Ecto neural progenitor cell (in vitro differentiated cells): ENCODE measurements around the gene CYP4F8.
"Not testable (repeated sequence)": the region's sequence is repeated elsewhere in the genome, so short reads cannot be mapped to it uniquely, and the experiment has no call there.

Experiments
- DNase-seq: peaks from one replicate; pipeline ENCODE4 v3.0.0-alpha.2; 2018; ENCODE audit warnings: low spot score

The CYP4F8 gene, protein sequence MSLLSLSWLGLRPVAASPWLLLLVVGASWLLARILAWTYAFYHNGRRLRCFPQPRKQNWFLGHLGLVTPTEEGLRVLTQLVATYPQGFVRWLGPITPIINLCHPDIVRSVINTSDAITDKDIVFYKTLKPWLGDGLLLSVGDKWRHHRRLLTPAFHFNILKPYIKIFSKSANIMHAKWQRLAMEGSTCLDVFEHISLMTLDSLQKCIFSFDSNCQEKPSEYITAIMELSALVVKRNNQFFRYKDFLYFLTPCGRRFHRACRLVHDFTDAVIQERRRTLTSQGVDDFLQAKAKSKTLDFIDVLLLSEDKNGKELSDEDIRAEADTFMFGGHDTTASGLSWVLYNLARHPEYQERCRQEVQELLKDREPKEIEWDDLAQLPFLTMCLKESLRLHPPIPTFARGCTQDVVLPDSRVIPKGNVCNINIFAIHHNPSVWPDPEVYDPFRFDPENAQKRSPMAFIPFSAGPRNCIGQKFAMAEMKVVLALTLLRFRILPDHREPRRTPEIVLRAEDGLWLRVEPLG

DNA sequence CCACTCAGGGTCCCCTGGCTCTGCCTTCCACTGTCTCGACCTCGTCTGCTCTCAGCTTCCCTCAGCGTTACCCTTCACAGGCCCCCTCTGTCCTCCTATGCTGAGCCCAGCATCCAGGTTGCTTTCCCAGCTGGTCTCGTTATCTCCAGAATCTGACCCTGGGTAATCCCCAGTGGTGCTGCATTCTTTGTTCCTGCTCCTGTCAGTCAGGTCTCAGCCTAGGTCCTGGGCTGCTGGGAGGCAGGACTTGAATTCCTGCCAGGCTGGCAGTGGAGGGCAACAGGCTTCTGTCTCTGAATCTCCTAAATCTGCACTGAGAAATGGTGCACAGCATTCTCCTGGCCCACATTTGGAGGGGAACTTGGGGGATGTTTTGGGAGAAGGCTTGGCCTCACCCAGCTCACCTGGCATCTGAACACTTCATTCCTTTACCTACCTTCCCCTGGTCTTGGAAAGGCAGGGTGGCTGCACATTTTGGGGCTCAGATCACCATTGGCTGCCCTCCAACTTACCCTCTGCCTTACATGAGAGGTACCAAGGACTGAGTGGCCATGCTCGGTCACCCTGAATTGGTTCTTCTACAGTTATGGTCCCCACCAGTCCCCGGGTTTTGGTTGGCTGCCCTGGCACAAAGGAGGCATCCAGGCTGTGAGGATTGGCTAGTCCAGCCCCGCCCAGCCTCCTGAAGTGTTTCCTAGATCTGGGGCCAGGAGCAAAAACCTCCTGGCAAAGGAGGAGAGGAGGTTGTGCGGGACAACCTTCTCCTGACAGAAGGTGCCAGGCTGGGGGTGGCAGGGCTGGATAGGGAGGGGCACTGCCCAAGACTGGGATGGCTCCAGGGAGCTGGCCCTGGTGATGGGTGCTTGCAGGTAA, at the start of gene CYP4F8:
Gene CYP4F8, plus strand, starts transcription at position 712 of the 873 bp plus-strand sequence. CDS start 399 bp downstream, outside the sequence.
- DNase-seq: no peak

- no peak for DNase-seq
Observed at GRCh38 chr19:15570420-15570819, 44.6 kb upstream of the CYP4F8 start.

DNA sequence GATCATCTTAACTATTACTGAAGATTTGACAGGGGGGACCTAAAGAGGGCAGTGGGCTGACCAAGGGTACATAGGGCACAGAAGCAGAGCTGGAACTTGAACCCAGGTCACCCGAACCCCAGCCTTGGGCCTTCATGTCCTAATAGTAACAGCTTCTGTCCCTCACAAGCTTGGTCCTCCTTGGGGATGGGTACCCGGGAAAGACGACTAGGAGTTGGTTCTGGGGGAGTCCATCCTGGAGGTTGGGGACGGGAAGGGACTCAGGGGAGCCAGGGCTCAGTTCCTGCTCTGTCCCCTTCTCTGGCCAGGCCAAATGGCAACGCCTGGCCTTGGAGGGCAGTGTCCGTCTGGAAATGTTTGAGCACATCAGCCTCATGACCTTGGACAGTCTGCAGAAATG, 39.6 kb upstream of the CYP4F8 start:
- no peak for DNase-seq

DNA sequence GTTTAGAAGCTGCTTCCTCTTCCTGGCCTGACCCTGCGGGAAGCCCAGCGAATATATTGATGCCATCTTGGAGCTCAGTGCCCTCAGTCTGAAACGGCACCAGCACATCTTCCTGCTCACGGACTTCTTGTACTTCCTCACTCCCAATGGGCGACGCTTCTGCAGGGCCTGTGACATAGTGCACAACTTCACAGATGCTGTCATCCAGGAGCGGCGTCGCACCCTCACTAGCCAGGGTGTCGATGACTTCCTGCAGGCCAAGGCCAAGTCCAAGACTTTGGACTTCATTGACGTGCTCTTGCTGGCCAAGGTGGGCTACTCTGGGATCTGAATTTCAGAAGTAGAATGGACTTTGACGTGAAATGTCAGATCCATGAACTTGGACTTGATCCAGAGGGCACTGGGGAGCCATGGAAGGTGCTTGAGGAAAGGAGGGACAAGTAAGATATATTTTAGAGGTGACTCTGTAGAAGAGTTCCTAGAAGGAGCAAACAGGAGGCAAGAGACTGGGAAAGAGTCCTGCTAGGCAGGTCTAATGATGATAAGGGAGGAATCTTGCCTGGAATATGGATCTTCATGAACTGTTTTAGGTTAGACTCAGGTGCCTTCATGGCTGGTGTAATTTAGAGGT, 38.4 kb upstream of the CYP4F8 start:
- no peak for DNase-seq

DNA sequence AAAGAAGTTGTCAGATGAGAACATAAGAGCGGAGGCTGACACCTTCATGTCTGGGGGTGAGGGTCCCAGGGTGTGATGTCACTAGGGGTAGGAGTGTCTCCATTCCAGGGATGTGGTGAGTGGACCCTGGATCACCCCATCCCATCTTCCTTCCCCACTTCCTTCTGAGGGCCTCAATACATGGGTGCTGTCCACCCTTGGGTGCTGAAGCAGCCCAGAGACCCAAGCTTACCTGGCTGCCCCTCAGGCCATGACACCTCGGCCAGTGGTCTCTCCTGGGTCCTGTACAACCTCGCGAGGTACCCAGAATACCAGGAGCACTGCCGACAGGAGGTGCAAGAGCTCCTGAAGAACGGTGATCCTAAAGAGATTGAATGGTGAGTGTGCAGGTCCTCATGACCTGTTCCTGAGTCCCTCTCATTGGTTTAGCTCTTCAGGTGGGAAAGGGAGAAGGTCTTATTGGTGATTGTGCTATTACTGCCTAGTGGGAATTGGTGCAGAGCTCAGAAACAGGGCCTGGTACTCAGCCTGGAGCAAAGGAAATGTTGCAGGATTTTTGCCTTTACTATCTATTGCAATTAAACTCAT, 37.7 kb upstream of the CYP4F8 start:
- DNase-seq: no peak

DNA sequence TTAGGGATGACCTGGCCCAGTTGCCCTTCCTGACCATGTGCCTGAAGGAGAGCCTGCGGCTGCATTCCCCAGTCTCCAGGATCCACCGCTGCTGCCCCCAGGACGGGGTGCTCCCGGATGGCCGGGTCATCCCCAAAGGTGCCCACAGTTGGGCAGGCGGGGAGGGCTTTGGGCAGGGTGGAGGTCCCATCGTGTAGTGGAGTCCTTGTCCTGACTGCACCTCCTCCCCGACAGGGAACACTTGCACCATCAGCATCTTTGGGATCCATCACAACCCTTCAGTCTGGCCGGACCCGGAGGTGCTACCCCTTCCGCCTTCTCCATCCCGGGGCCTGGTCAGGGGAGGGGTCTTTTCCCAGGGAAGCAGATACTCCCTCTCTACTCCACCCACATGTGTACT, 31.7 kb upstream of the CYP4F8 start:
- peak; percentile 30 for DNase-seq

DNA sequence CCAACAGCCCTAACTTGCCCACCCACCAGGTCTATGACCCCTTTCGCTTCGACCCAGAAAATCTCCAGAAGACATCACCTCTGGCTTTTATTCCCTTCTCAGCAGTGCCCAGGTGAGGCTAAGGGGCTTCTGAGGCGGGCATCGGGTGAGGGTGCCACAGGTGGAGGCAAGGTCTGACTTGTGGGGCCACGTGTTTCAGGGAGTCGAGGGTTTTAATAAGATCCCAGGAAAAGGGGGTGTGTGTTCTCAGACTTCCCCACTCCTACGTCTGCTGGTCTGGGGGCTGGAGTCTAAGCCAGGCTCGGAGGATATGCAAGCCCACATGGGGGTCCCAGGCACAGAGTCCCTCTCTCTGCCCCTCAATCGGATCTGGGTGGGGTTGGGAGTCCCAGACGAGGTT, 30.9 kb upstream of the CYP4F8 start:
- DNase-seq: no peak

- DNase-seq: peak; percentile 90
Observed at GRCh38 chr19:15584541-15585115, 30.4 kb upstream of the CYP4F8 start.

GRCh38 chr19:15587663-15588062, 27.4 kb upstream of the CYP4F8 start:
- DNase-seq: no peak

GRCh38 chr19:15588265-15588664, 26.8 kb upstream of the CYP4F8 start:
- no peak for DNase-seq

GRCh38 chr19:15589760-15590451, 25.1 kb upstream of the CYP4F8 start:
- no peak for DNase-seq

DNA sequence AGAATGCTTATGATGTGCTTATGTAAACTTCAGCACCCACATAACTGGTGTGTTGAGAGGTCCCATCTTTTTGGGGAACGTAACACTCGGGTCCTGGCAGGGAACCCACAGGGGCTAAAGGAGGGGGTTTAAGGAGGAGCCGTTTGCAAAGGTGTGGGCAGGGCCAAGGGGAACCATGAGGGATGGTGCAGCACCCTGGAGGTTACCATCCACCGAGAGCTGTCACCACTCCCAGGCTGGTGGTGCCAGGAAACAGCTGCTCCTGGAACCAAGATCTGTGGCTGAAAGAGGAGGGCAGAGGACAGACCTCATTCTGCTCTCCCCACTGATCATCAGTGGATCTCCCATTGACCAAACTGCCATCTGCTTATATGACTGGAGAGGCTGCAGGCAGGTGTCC, 23.2 kb upstream of the CYP4F8 start:
- DNase-seq: no peak

GRCh38 chr19:15592506-15592905, 22.5 kb upstream of the CYP4F8 start:
- not testable (repeated sequence) for DNase-seq

DNA sequence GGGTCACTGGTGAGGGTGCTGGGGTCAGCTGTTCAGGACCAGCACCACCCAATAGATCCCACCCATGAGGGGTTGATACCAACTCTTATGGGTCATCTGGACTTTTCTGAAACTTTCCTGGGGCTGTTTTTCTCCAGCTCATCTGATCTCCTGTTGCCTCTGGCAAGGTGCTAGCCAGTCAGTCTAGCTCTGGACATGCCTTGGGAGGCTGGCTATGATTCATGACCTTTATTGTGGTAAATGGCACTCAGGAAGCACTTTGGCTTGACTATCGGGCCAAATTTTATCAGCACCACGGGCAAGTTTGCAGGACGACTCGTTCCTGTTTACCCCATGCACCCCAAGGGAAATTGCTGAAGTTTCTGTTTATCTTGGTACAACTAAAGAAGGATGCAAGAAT, 21.3 kb upstream of the CYP4F8 start:
- DNase-seq: not testable (repeated sequence)

- DNase-seq: no peak
Observed at GRCh38 chr19:15595069-15595468, 19.9 kb upstream of the CYP4F8 start.

GRCh38 chr19:15607978-15608925, 6.8 kb upstream of the CYP4F8 start:
- DNase-seq: not testable (repeated sequence)

DNA sequence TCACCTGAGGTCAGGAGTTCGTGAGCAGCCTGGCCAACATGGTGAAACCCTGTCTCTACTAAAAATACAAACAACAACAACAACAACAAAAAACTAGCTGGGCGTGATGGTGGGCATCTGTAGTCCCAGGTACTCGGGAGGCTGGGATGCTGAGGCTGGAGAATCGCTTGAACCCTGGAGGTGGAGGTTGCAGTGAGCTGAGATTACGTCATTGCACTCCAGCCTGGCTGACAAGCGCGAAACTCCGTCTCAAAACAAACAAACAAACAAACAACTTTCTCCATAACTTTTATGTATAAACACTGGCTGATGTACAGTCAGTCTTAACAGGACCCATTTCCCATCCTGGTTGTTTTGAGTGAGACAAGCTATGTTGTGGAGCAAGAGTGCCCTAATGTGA, 5.8 kb upstream of the CYP4F8 start:
- no peak for DNase-seq

GRCh38 chr19:15612342-15612741, 2.7 kb upstream of the CYP4F8 start:
- DNase-seq: no peak

- DNase-seq: no peak
Observed at GRCh38 chr19:15613338-15613737, 1.7 kb upstream of the CYP4F8 start.

DNA sequence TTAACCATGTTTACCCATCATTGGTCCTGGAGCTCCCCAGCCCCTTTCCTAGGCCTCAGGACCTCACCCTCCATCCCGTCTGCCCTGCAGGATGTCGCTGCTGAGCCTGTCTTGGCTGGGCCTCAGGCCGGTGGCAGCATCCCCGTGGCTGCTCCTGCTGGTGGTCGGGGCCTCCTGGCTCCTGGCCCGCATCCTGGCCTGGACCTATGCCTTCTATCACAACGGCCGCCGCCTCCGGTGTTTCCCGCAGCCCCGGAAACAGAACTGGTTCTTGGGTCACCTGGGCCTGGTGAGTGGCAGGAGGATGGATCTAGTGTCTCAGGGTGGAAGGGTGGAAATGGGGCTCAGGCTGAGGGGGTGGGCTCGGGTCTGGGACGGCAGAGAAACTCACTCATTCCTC, 508 bp downstream of the CYP4F8 start:
- no peak for DNase-seq
